ENCODE measurements around the gene PTPRN2. TPM values are rescaled to one million over a fixed set of nuclear protein-coding genes. Genes with fewer than 3 reads are reported as not detected.

The PTPRN2 gene
- total and polyA plus RNA-seq, 8 donors: 4.9 to 136 (median 46.8) TPM

DNA sequence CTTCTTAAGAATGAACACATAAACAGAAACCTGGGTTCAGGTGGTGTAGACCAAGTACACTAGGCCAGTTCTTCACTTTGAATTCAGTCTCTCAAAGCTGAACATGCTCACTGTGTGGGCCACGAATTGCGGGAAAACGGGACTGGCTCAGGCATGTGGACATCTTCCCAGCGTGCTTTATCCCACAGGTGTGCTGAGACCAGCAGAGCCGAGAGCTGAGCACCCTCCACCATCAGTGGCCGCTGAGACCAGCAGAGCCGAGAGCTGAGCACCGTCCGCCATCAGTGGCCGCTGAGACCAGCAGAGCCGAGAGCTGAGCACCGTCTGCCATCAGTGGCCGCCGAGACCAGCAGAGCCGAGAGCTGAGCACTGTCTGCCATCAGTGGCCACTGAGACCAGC is 985.5 kb downstream of the PTPRN2 start:
- TF ChIP-seq EP300 (IDR thresholded peaks at IDR 0.05) (no peak), POLR2A (IDR thresholded peaks at IDR 0.05) (no peak), POLR2AphosphoS5 (IDR thresholded peaks at IDR 0.05) (no peak)
- TF ChIP-seq, protein P1, sequence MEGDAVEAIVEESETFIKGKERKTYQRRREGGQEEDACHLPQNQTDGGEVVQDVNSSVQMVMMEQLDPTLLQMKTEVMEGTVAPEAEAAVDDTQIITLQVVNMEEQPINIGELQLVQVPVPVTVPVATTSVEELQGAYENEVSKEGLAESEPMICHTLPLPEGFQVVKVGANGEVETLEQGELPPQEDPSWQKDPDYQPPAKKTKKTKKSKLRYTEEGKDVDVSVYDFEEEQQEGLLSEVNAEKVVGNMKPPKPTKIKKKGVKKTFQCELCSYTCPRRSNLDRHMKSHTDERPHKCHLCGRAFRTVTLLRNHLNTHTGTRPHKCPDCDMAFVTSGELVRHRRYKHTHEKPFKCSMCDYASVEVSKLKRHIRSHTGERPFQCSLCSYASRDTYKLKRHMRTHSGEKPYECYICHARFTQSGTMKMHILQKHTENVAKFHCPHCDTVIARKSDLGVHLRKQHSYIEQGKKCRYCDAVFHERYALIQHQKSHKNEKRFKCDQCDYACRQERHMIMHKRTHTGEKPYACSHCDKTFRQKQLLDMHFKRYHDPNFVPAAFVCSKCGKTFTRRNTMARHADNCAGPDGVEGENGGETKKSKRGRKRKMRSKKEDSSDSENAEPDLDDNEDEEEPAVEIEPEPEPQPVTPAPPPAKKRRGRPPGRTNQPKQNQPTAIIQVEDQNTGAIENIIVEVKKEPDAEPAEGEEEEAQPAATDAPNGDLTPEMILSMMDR (IDR thresholded peaks at IDR 0.05): no peak
- DNase-seq: no peak
- Histone ChIP-seq H3K36me3 (no peaks in the 10 kb centered on the region), H3K4me3 (no peak overlapping the region), H3K27me3 (peaks cover 0 to 6% (median 0%) of the 10 kb centered on the region in 3 donors), H3K9me3 (no peaks in the 10 kb centered on the region), H3K27ac (no peak overlapping the region), H3K4me1 (no peaks in the 10 kb centered on the region)
- intact Hi-C loops (cut with DNase I; ENCODE audit: low total_unique reads): no loop called here
- 87 to 98% (median 95%) methylated on average over 15 of the region's 15 CpGs for WGBS, 5 donors

- TF ChIP-seq EP300 (IDR thresholded peaks at IDR 0.05) (no peak), POLR2A (IDR thresholded peaks at IDR 0.05) (no peak), POLR2AphosphoS5 (IDR thresholded peaks at IDR 0.05) (no peak)
- TF ChIP-seq, protein P1 (IDR thresholded peaks at IDR 0.05): no peak
- WGBS, 5 donors: 79 to 87% (median 85%) methylated on average over 11 of the region's 11 CpGs
- Histone ChIP-seq H3K27ac (no peak overlapping the region), H3K4me3 (no peak overlapping the region), H3K27me3 (peaks cover 0 to 6% (median 0%) of the 10 kb centered on the region in 3 donors), H3K36me3 (no peaks in the 10 kb centered on the region), H3K4me1 (no peaks in the 10 kb centered on the region), H3K9me3 (no peaks in the 10 kb centered on the region)
- no peak for DNase-seq
- intact Hi-C loops (cut with DNase I; ENCODE audit: low total_unique reads): no loop called here
Observed at GRCh38 chr7:157601530-157601929, 986.1 kb downstream of the PTPRN2 start.

GRCh38 chr7:157599491-157599890 is 988.1 kb downstream of the PTPRN2 start:
- DNase-seq: no peak
- TF ChIP-seq, protein P1 (IDR thresholded peaks at IDR 0.05): no peak
- TF ChIP-seq EP300 (IDR thresholded peaks at IDR 0.05) (no peak), POLR2A (IDR thresholded peaks at IDR 0.05) (no peak), POLR2AphosphoS5 (IDR thresholded peaks at IDR 0.05) (no peak)
- Histone ChIP-seq H3K9me3 (no peaks in the 10 kb centered on the region), H3K27ac (no peak overlapping the region), H3K27me3 (peaks cover 0 to 6% (median 0%) of the 10 kb centered on the region in 3 donors), H3K36me3 (peaks cover 0 to 2% (median under 1%) of the 10 kb centered on the region in 4 donors), H3K4me3 (no peak overlapping the region), H3K4me1 (no peaks in the 10 kb centered on the region)
- intact Hi-C loops (cut with DNase I; ENCODE audit: low total_unique reads): no loop called here
- WGBS, 5 donors: 82 to 93% (median 90%) methylated on average over 4 of the region's 4 CpGs

- TF ChIP-seq POLR2A (IDR thresholded peaks at IDR 0.05) (no peak), EP300 (IDR thresholded peaks at IDR 0.05) (no peak), POLR2AphosphoS5 (IDR thresholded peaks at IDR 0.05) (no peak)
- TF ChIP-seq, protein P1 (IDR thresholded peaks at IDR 0.05): no peak
- no peak for DNase-seq
- Histone ChIP-seq H3K27ac (no peak overlapping the region), H3K27me3 (no peaks in the 10 kb centered on the region), H3K36me3 (peaks cover 0 to 22% (median 14%) of the 10 kb centered on the region in 4 donors), H3K4me1 (no peaks in the 10 kb centered on the region), H3K4me3 (no peak overlapping the region), H3K9me3 (no peaks in the 10 kb centered on the region)
- intact Hi-C loops (cut with DNase I; ENCODE audit: low total_unique reads): no loop called here
- WGBS, 5 donors: 58 to 84% (median 69%) methylated on average over 7 of the region's 7 CpGs
Observed at GRCh38 chr7:157597562-157597961, 990.1 kb downstream of the PTPRN2 start.
